GM23338 (cell line): ENCODE results near the gene UTP4. TPM values are rescaled to one million over a fixed set of nuclear protein-coding genes. Genes with fewer than 3 reads are reported as not detected.

Source experiments
- ATAC-seq: fragments of 200-7000 bp; cut with Tn5 transposase; 3 replicates; pipeline ENCODE4 v1.9.1; 2020
- DNase-seq: peaks from one replicate; pipeline ENCODE4 v3.0.0-alpha.2; 2015; ENCODE audit warnings: low spot score
- H2AFZ ChIP-seq: fragments of 200-600 bp; sonication (generic); 2 replicates; pipeline ENCODE4 v1.8.0; 2016; ENCODE audit warnings: antibody characterized with exemption, mild to moderate bottlenecking, moderate library complexity
- H3F3A ChIP-seq: fragments of 200-600 bp; sonication (generic); replicated peaks from 2 replicates; pipeline ENCODE4 v1.8.0; 2017; ENCODE audit warnings: antibody characterized with exemption, mixed run types, low read depth
- H3K27ac ChIP-seq: fragments of 200-600 bp; sonication (generic); 2 replicates; pipeline ENCODE4 v1.6.1; 2016; ENCODE audit warnings: low read depth
- H3K27me3 ChIP-seq: fragments of 200-600 bp; sonication (generic); 2 replicates; pipeline ENCODE4 v1.8.0; 2016; ENCODE audit warnings: mild to moderate bottlenecking, mixed run types, moderate library complexity; ENCODE audit not compliant: insufficient read depth
- H3K36me3 ChIP-seq: fragments of 200-600 bp; sonication (generic); 2 replicates; pipeline ENCODE4 v1.8.0; 2016; ENCODE audit warnings: mild to moderate bottlenecking; ENCODE audit not compliant: insufficient read depth
- H3K4me1 ChIP-seq: fragments of 200-600 bp; sonication (generic); 2 replicates; pipeline ENCODE4 v1.8.0; 2016; ENCODE audit warnings: mild to moderate bottlenecking, moderate library complexity; ENCODE audit not compliant: insufficient read depth
- H3K4me2 ChIP-seq: fragments of 200-600 bp; sonication (generic); 2 replicates; pipeline ENCODE4 v1.7.1; 2017; ENCODE audit warnings: mixed run types
- H3K4me3 ChIP-seq: fragments of 200-600 bp; sonication (generic); 2 replicates; pipeline ENCODE4 v1.6.1; 2016; ENCODE audit warnings: mixed run types
- H3K79me2 ChIP-seq: fragments of 200-600 bp; sonication (generic); replicated peaks from 2 replicates; pipeline ENCODE4 v1.8.0; 2017; ENCODE audit warnings: mild to moderate bottlenecking; ENCODE audit not compliant: insufficient read depth
- H3K9me2 ChIP-seq: fragments of 200-600 bp; sonication (generic); 2 replicates; pipeline ENCODE4 v1.8.0; 2017; ENCODE audit not compliant: insufficient read depth
- H4K20me1 ChIP-seq: fragments of 200-600 bp; sonication (generic); replicated peaks from 2 replicates; pipeline ENCODE4 v1.8.0; 2017; ENCODE audit warnings: mild to moderate bottlenecking; ENCODE audit not compliant: insufficient read depth
- H3K27ac Mint-ChIP-seq: 2 replicates; pipeline ENCODE4 v1.8.0; 2020; ENCODE audit warnings: inconsistent platforms, mild to moderate bottlenecking, moderate library complexity, mixed read lengths
- H3K27me3 Mint-ChIP-seq: 3 replicates; pipeline ENCODE4 v1.8.0; 2022; ENCODE audit warnings: low read depth, mild to moderate bottlenecking, moderate library complexity, mixed read lengths, inconsistent platforms; ENCODE audit not compliant: insufficient read depth, poor library complexity
- H3K36me3 Mint-ChIP-seq: 3 replicates; pipeline ENCODE4 v1.8.0; 2021; ENCODE audit warnings: low read depth, mild to moderate bottlenecking, inconsistent platforms, moderate library complexity, mixed read lengths
- H3K4me1 Mint-ChIP-seq: 3 replicates; pipeline ENCODE4 v1.8.0; 2020; ENCODE audit warnings: mild to moderate bottlenecking, inconsistent platforms, mixed read lengths
- H3K4me3 Mint-ChIP-seq: 3 replicates; pipeline ENCODE4 v1.8.0; 2021; ENCODE audit warnings: moderate library complexity, mild to moderate bottlenecking, inconsistent platforms, mixed read lengths
- H3K9me3 Mint-ChIP-seq: 3 replicates; pipeline ENCODE4 v1.8.0; 2020; ENCODE audit warnings: moderate library complexity, mild to moderate bottlenecking, inconsistent platforms, mixed read lengths
- CREB1 ChIP-seq: fragments of 250-450 bp; sonication (Bioruptor Pico); IDR thresholded peaks from 2 replicates; pipeline ENCODE4 v1.5.0; 2020; ENCODE audit warnings: low read depth, mild to moderate bottlenecking, moderate library complexity
- EZH2phosphoT487 ChIP-seq: fragments of 200-600 bp; sonication (generic); IDR thresholded peaks from one replicate; pipeline ENCODE4 v1.8.1; 2018; ENCODE audit warnings: antibody characterized with exemption; ENCODE audit not compliant: unreplicated experiment
- NANOG ChIP-seq: IDR thresholded peaks from 2 replicates; pipeline ENCODE4 v1.6.1; 2016; ENCODE audit warnings: antibody characterized with exemption, borderline replicate concordance
- STAT1 ChIP-seq: IDR thresholded peaks from one replicate; pipeline ENCODE4 v1.6.1; 2016; ENCODE audit warnings: antibody characterized with exemption; ENCODE audit not compliant: unreplicated experiment
- ZNF331 ChIP-seq: fragments of 250-450 bp; sonication (Bioruptor Pico); IDR thresholded peaks from 2 replicates; pipeline ENCODE4 v1.5.0; 2020; ENCODE audit warnings: low read depth, mild to moderate bottlenecking, moderate library complexity
- polyA plus RNA-seq: library from polyadenylated mRNA; unstranded; fragments of >200 nt; fragmentation: Nextera tagmentation; extraction: Ambion mirVana; gene quantifications from 2 replicates; pipeline ENCODE4 v1.2.1, GENCODE V29; 2016
- total RNA-seq: library from RNA; depleted of rRNA; stranded (reverse); fragments of >200 nt; shearing (Covaris generic); gene quantifications from 2 replicates; pipeline ENCODE4 v1.2.3, GENCODE V29; 2014
- TF ChIP-seq, protein P1 (sequence below), 2 experiments: fragments of 200-600 bp in 1 of 2; sonication (generic) in 1 of 2; conservative IDR thresholded peaks; 2 replicates each; pipeline versions ENCODE4 v1.5.1 to v1.6.1; 2016 to 2017; ENCODE audit warnings: antibody characterized with exemption in 2 of 2, low read depth in 2 of 2, mild to moderate bottlenecking in 2 of 2, moderate library complexity in 1 of 2
- TF ChIP-seq, protein P2 (sequence below): IDR thresholded peaks from one replicate; pipeline ENCODE4 v1.6.1; 2018; ENCODE audit warnings: antibody characterized with exemption; ENCODE audit not compliant: unreplicated experiment

The UTP4 gene
- total and polyA plus RNA-seq, 2 experiments from 2014 or later: 63.2 to 66.6 TPM

DNA sequence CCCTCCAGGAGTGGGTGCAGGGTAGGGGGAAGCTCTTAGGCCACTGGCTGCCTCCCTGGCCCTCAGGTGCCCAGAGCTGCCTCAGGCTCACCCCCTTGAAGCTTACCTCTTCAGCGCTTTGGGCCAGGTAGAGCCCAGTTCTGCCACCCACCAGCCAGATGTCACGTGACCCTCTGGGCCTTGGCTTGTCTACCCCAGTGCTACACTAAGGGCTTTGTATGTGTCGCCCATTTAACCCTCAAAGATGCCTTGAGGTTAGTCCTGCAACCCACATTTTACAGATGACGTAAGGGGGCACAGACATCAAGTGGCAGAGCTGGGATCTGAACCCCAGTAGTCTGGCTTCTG is 23.6 kb upstream of the UTP4 start:
- Histone ChIP-seq H3K9me2 (no peaks in the 10 kb centered on the region), H3K27me3 (no peaks in the 10 kb centered on the region), H2AFZ (no peak overlapping the region), H3K27ac (peak overlapping the region; percentile 83), H4K20me1 (no peaks in the 10 kb centered on the region; the same call in 1 of the 2 replicates), H3K4me1 (peaks cover 32% of the 10 kb centered on the region), H3K79me2 (peaks cover 50% of the 10 kb centered on the region), H3K36me3 (peaks cover 37% of the 10 kb centered on the region), H3K4me2 (peak overlapping the region; percentile 99), H3F3A (peaks cover 49% of the 10 kb centered on the region; the same call in 1 of the 2 replicates), H3K4me3 (peak overlapping the region; percentile 95)
- Mint-ChIP-seq H3K4me1 (peaks cover 43% of the 10 kb centered on the region), H3K4me3 (peak overlapping the region; percentile 94), H3K36me3 (peaks cover 57% of the 10 kb centered on the region), H3K27ac (peak overlapping the region; percentile 72; the same call in 1 of the 2 replicates), H3K27me3 (peaks cover 28% of the 10 kb centered on the region), H3K9me3 (no peaks in the 10 kb centered on the region)
- DNase-seq (no peak), ATAC-seq (no peak)
- no peak for TF ChIP-seq EZH2phosphoT487
- TF ChIP-seq, protein P1, sequence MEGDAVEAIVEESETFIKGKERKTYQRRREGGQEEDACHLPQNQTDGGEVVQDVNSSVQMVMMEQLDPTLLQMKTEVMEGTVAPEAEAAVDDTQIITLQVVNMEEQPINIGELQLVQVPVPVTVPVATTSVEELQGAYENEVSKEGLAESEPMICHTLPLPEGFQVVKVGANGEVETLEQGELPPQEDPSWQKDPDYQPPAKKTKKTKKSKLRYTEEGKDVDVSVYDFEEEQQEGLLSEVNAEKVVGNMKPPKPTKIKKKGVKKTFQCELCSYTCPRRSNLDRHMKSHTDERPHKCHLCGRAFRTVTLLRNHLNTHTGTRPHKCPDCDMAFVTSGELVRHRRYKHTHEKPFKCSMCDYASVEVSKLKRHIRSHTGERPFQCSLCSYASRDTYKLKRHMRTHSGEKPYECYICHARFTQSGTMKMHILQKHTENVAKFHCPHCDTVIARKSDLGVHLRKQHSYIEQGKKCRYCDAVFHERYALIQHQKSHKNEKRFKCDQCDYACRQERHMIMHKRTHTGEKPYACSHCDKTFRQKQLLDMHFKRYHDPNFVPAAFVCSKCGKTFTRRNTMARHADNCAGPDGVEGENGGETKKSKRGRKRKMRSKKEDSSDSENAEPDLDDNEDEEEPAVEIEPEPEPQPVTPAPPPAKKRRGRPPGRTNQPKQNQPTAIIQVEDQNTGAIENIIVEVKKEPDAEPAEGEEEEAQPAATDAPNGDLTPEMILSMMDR (conservative IDR thresholded peaks at IDR 0.05; ENCODE audit: low read depth in 2 of 2): no peak

DNA sequence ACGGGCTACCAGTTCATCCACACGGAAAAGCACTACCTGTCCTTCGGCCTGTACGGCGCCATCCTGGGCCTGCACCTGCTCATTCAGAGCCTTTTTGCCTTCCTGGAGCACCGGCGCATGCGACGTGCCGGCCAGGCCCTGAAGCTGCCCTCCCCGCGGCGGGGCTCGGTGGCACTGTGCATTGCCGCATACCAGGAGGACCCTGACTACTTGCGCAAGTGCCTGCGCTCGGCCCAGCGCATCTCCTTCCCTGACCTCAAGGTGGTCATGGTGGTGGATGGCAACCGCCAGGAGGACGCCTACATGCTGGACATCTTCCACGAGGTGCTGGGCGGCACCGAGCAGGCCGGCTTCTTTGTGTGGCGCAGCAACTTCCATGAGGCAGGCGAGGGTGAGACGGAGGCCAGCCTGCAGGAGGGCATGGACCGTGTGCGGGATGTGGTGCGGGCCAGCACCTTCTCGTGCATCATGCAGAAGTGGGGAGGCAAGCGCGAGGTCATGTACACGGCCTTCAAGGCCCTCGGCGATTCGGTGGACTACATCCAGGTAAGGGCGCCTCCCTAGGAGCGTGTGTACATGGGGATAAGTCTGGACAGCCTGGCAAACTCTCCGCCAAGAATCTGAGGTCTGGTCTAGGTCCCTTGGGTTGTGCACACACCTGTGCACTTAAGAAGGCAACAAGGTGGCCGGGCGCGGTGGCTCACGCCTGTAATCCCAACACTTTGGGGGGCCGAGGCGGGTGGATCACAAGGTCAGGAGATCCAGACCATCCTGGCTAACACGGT is 22.8 kb upstream of the UTP4 start:
- H3K4me2 ChIP-seq: no peak overlapping the region
- peaks cover 50% of the 10 kb centered on the region; the same call in 1 of the 2 replicates for H3F3A ChIP-seq
- peaks cover 42% of the 10 kb centered on the region for H3K36me3 ChIP-seq
- Mint-ChIP-seq H3K36me3 (peaks cover 65% of the 10 kb centered on the region), H3K4me3 (peak overlapping the region; percentile 55), H3K27ac (peak overlapping the region; percentile 72; the same call in 1 of the 2 replicates), H3K27me3 (peaks cover 27% of the 10 kb centered on the region), H3K9me3 (no peaks in the 10 kb centered on the region), H3K4me1 (peaks cover 43% of the 10 kb centered on the region)
- H3K9me2 ChIP-seq: no peaks in the 10 kb centered on the region
- H3K79me2 ChIP-seq: peaks cover 51% of the 10 kb centered on the region
- no peak overlapping the region for H3K4me3 ChIP-seq
- H3K27ac ChIP-seq: no peak overlapping the region
- H3K4me1 ChIP-seq: peaks cover 29% of the 10 kb centered on the region
- ATAC-seq: no peak
- no peak overlapping the region for H2AFZ ChIP-seq
- H4K20me1 ChIP-seq: no peaks in the 10 kb centered on the region; the same call in 1 of the 2 replicates
- DNase-seq: no peak
- H3K27me3 ChIP-seq: no peaks in the 10 kb centered on the region
- TF ChIP-seq NANOG: no peak
- TF ChIP-seq STAT1: no peak
- no peak for TF ChIP-seq EZH2phosphoT487
- TF ChIP-seq ZNF331 (CRISPR knock-in tag): no peak
- TF ChIP-seq, protein P2, sequence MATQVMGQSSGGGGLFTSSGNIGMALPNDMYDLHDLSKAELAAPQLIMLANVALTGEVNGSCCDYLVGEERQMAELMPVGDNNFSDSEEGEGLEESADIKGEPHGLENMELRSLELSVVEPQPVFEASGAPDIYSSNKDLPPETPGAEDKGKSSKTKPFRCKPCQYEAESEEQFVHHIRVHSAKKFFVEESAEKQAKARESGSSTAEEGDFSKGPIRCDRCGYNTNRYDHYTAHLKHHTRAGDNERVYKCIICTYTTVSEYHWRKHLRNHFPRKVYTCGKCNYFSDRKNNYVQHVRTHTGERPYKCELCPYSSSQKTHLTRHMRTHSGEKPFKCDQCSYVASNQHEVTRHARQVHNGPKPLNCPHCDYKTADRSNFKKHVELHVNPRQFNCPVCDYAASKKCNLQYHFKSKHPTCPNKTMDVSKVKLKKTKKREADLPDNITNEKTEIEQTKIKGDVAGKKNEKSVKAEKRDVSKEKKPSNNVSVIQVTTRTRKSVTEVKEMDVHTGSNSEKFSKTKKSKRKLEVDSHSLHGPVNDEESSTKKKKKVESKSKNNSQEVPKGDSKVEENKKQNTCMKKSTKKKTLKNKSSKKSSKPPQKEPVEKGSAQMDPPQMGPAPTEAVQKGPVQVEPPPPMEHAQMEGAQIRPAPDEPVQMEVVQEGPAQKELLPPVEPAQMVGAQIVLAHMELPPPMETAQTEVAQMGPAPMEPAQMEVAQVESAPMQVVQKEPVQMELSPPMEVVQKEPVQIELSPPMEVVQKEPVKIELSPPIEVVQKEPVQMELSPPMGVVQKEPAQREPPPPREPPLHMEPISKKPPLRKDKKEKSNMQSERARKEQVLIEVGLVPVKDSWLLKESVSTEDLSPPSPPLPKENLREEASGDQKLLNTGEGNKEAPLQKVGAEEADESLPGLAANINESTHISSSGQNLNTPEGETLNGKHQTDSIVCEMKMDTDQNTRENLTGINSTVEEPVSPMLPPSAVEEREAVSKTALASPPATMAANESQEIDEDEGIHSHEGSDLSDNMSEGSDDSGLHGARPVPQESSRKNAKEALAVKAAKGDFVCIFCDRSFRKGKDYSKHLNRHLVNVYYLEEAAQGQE: no peak
- TF ChIP-seq CREB1: no peak
- TF ChIP-seq, protein P1 (conservative IDR thresholded peaks at IDR 0.05; ENCODE audit: low read depth in 2 of 2): no peak
